ENCODE data around the gene NTNG1.

The NTNG1 gene

GRCh38 chr1:107243461-107243860, 102.6 kb downstream of the NTNG1 start:
- DNase-seq (ENCODE audit: low read depth in 1 of 2, low spot score in 1 of 2): no peak
- H3K27me3 ChIP-seq (ENCODE audit: insufficient read depth, poor library complexity, severe bottlenecking): no peaks in the 10 kb centered on the region
- H3K4me3 ChIP-seq (replicated peaks; ENCODE audit: insufficient read depth, low read length): no peak overlapping the region
- TF ChIP-seq POLR2AphosphoS5 (IDR thresholded peaks at IDR 0.05; ENCODE audit: low read depth) (no peak), GABPA (IDR thresholded peaks at IDR 0.05; ENCODE audit: low read depth) (no peak), CTCF (IDR thresholded peaks at IDR 0.05; ENCODE audit: insufficient read depth, low read length) (no peak), REST (IDR thresholded peaks at IDR 0.05; ENCODE audit: insufficient replicate concordance, low read depth) (no peak), SPI1 (IDR thresholded peaks at IDR 0.05; ENCODE audit: borderline replicate concordance, low read depth) (no peak)
- H3K27ac ChIP-seq (replicated peaks): no peak overlapping the region

- H3K27me3 ChIP-seq (ENCODE audit: insufficient read depth, poor library complexity, severe bottlenecking): no peaks in the 10 kb centered on the region
- H3K4me3 ChIP-seq (replicated peaks; ENCODE audit: insufficient read depth, low read length): no peak overlapping the region
- DNase-seq (ENCODE audit: low read depth in 1 of 2, low spot score in 1 of 2): no peak
- no peak for TF ChIP-seq CTCF (IDR thresholded peaks at IDR 0.05; ENCODE audit: insufficient read depth, low read length)
- no peak overlapping the region for H3K27ac ChIP-seq (replicated peaks)
These were observed 104.1 kb downstream of the NTNG1 start for GRCh38 chr1:107244709-107245500.

GRCh38 chr1:107246775-107247345, 106.0 kb downstream of the NTNG1 start:
- no peak for TF ChIP-seq SPI1 (IDR thresholded peaks at IDR 0.05; ENCODE audit: borderline replicate concordance, low read depth)
- TF ChIP-seq POLR2AphosphoS5 (IDR thresholded peaks at IDR 0.05; ENCODE audit: low read depth): no peak
- TF ChIP-seq CTCF (IDR thresholded peaks at IDR 0.05; ENCODE audit: insufficient read depth, low read length): no peak
- TF ChIP-seq GABPA (IDR thresholded peaks at IDR 0.05; ENCODE audit: low read depth): no peak
- TF ChIP-seq REST (IDR thresholded peaks at IDR 0.05; ENCODE audit: insufficient replicate concordance, low read depth): no peak
- H3K27me3 ChIP-seq (ENCODE audit: insufficient read depth, poor library complexity, severe bottlenecking): no peaks in the 10 kb centered on the region
- no peak overlapping the region for H3K27ac ChIP-seq (replicated peaks)
- no peak overlapping the region for H3K4me3 ChIP-seq (replicated peaks; ENCODE audit: insufficient read depth, low read length)
- no peak for DNase-seq (ENCODE audit: low read depth in 1 of 2, low spot score in 1 of 2)
